GM12872 (cell line): ENCODE data around the gene MC1R.

Source experiments
- CTCF ChIP-seq: IDR thresholded peaks from 3 replicates; pipeline ENCODE4 v1.5.1; 2011; ENCODE audit warnings: low read depth, mild to moderate bottlenecking, low read length, moderate library complexity; ENCODE audit not compliant: insufficient read depth

The MC1R gene

GRCh38 chr16:89892055-89892630 is 26.5 kb upstream of the MC1R start:
- no peak for TF ChIP-seq CTCF

GRCh38 chr16:89892635-89893034 is 26.0 kb upstream of the MC1R start:
- TF ChIP-seq CTCF, result no peak

GRCh38 chr16:89893642-89894548 is 24.8 kb upstream of the MC1R start:
- TF ChIP-seq CTCF, result no peak

- no peak for TF ChIP-seq CTCF
These were observed 23.0 kb upstream of the MC1R start for GRCh38 chr16:89895482-89896250.

- no peak for TF ChIP-seq CTCF
These were observed 21.5 kb upstream of the MC1R start for GRCh38 chr16:89897204-89897603.

- no peak for TF ChIP-seq CTCF
These were observed 20.3 kb upstream of the MC1R start for GRCh38 chr16:89898201-89898967.

- no peak for TF ChIP-seq CTCF
These were observed 18.7 kb upstream of the MC1R start for GRCh38 chr16:89899879-89900481.
